Panc1 (cell line): ENCODE data around the gene IGFBP5.

Experiments
- CTCF ChIP-seq: fragments of 450-650 bp; IDR thresholded peaks from 2 replicates; pipeline ENCODE4 v1.5.1; 2017; ENCODE audit warnings: mild to moderate bottlenecking
- POLR2AphosphoS5 ChIP-seq: IDR thresholded peaks from 2 replicates; pipeline ENCODE4 v1.6.1; 2012; ENCODE audit warnings: mild to moderate bottlenecking, low read depth, low read length, moderate library complexity
- SIN3A ChIP-seq: IDR thresholded peaks from 2 replicates; pipeline ENCODE4 v1.6.1; 2012; ENCODE audit warnings: low read depth, mild to moderate bottlenecking, low read length, moderate library complexity, borderline replicate concordance; ENCODE audit not compliant: insufficient read depth
- TCF7L2 ChIP-seq: IDR thresholded peaks from 2 replicates; pipeline ENCODE4 v1.6.1; 2011; ENCODE audit warnings: mild to moderate bottlenecking, low read depth, low read length, inconsistent platforms

GRCh38 chr2:216687111-216687510 lies 8.2 kb downstream of the IGFBP5 start:
- TF ChIP-seq CTCF (no peak), POLR2AphosphoS5 (no peak), TCF7L2 (no peak), SIN3A (no peak)
